ENCODE measurements around the gene RSRP1. TPM values are rescaled to one million over a fixed set of nuclear protein-coding genes. Genes with fewer than 3 reads are reported as not detected.
"Not testable (repeated sequence)": the region's sequence is repeated elsewhere in the genome, so short reads cannot be mapped to it uniquely, and the experiment has no call there.

Gene RSRP1
- total and polyA plus RNA-seq, 4 experiments from 2014 or later, result 33.1 to 494 (median 264) TPM

GRCh38 chr1:25245393-25245792 is 1.9 kb downstream of the RSRP1 start:
- Mint-ChIP-seq H3K36me3 (peaks cover 48 to 69% of the 10 kb centered on the region in 2 donors), H3K9me3 (peaks cover 0 to 20% (median 0%) of the 10 kb centered on the region in 8 donors), H3K27me3 (peaks cover 0 to 2% of the 10 kb centered on the region in 2 donors), H3K4me1 (peaks cover 30 to 84% (median 49%) of the 10 kb centered on the region in 4 donors), H3K4me3 (peak overlapping the region; percentile 96 to 100 (median 98)), H3K27ac (peak overlapping the region; percentile 99 to 100 (median 100))
- POLR2A ChIA-PET (ENCODE audit: partially characterized antibody), result interaction anchor here (0.6 to 6.8 kb wide), 6 partner anchors 13 to 1430 kb away, joined by 3 to 96 read pairs (median 3); partner anchors contain the start of gene SYF2
- intact Hi-C loops (cut with micrococcal nuclease), result loop anchor here (10.0 kb wide), 2 partner anchors 549 to 879 kb away; no protein-coding TSS in a partner anchor
- Histone ChIP-seq H3K9me3 (ENCODE audit: control insufficient read depth in 1 of 2, low read length in 2 of 2) (no peaks in the 10 kb centered on the region), H3K36me3 (ENCODE audit: insufficient read depth, low read length) (peaks cover 42% of the 10 kb centered on the region), H3K4me3 (ENCODE audit: low read length in 2 of 2) (peak overlapping the region in 1 of 2 donors; percentile 98), H3K27me3 (ENCODE audit: insufficient read depth, low read length) (no peaks in the 10 kb centered on the region), H3K4me1 (ENCODE audit: insufficient read depth, low read length) (peaks cover 63% of the 10 kb centered on the region), H3K27ac (ENCODE audit: low read depth, low read length) (peak overlapping the region; percentile 97)
- DNase-seq, result no peak
- CTCF ChIA-PET (ENCODE audit: partially characterized antibody), result interaction anchor here (1.1 to 2.0 kb wide), 2 partner anchors 10 to 13 kb away, joined by 3 to 7 read pairs; partner anchors contain the start of gene SYF2

DNA sequence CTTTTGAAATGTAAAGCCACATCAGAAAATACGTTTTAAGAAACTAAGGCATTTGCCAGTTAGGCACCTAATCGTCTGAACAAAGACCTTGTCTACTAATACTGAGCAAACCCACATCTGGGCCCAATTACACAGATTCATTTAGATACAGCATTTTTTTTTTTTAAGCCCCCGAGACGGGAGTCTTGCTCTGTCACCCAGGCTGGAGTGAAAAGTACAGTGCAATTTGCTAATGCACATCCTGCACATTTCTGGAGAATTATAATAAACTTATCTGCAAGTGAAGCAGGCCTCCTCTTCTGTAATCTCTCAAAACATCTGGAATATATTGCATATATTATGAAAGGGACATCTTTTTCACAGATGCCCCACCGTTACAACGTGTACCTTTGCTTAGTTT is 3.3 kb downstream of the RSRP1 start:
- ChIA-PET CTCF (ENCODE audit: partially characterized antibody) (interaction anchor here (2.0 kb wide), 1 partner anchor 11 kb away, joined by 7 read pairs; the partner anchor contains the start of gene SYF2), POLR2A (ENCODE audit: partially characterized antibody) (interaction anchor here (1.3 to 6.8 kb wide), 2 partner anchors 12 to 18 kb away, joined by 4 to 96 read pairs; partner anchors contain the start of gene SYF2)
- Histone ChIP-seq H3K27ac (ENCODE audit: low read depth, low read length) (no peak overlapping the region), H3K36me3 (ENCODE audit: insufficient read depth, low read length) (peaks cover 42% of the 10 kb centered on the region), H3K4me1 (ENCODE audit: insufficient read depth, low read length) (peaks cover 75% of the 10 kb centered on the region), H3K27me3 (ENCODE audit: insufficient read depth, low read length) (no peaks in the 10 kb centered on the region), H3K9me3 (ENCODE audit: control insufficient read depth in 1 of 2, low read length in 2 of 2) (no peaks in the 10 kb centered on the region), H3K4me3 (ENCODE audit: low read length in 2 of 2) (no peak overlapping the region)
- peaks cover 0 to 23% (median 0%) of the 10 kb centered on the region in 8 donors for H3K9me3 Mint-ChIP-seq
- intact Hi-C loops (cut with micrococcal nuclease), result loop anchor here (10.0 kb wide), 2 partner anchors 551 to 881 kb away; no protein-coding TSS in a partner anchor
- no peak for DNase-seq
- H3K27me3 Mint-ChIP-seq, result peaks cover 0 to 2% of the 10 kb centered on the region in 2 donors
- peak overlapping the region in 7 of 8 donors; percentile 34 to 100 (median 52) for H3K4me3 Mint-ChIP-seq
- peaks cover 40 to 98% (median 61%) of the 10 kb centered on the region in 4 donors for H3K4me1 Mint-ChIP-seq
- peaks cover 48 to 79% of the 10 kb centered on the region in 2 donors for H3K36me3 Mint-ChIP-seq
- peak overlapping the region in 5 of 7 donors; percentile 61 to 100 (median 66) for H3K27ac Mint-ChIP-seq

- H3K4me3 ChIP-seq (ENCODE audit: low read length in 2 of 2), result peak overlapping the region; percentile 19 to 69
- peak; percentile 84 to 92 (median 84) for DNase-seq
- no peaks in the 10 kb centered on the region for H3K27me3 Mint-ChIP-seq
- H3K4me3 Mint-ChIP-seq, result peak overlapping the region; percentile 88 to 92 (median 90)
- peak overlapping the region; percentile 77 for H3K27ac ChIP-seq (ENCODE audit: low read depth, low read length)
- H3K27me3 ChIP-seq (ENCODE audit: insufficient read depth, low read length), result no peaks in the 10 kb centered on the region
- H3K9me3 Mint-ChIP-seq, result peaks cover 0 to 6% (median 0%) of the 10 kb centered on the region in 8 donors
- peaks cover 33% of the 10 kb centered on the region for H3K36me3 ChIP-seq (ENCODE audit: insufficient read depth, low read length)
- H3K27ac Mint-ChIP-seq, result peak overlapping the region; percentile 94 to 100 (median 96)
- ChIA-PET CTCF (ENCODE audit: partially characterized antibody) (interaction anchor here (0.6 to 1.7 kb wide), 10 partner anchors 8 to 281 kb away, joined by 3 to 6 read pairs (median 4); partner anchors contain the start of genes MACO1 and SYF2), POLR2A (ENCODE audit: partially characterized antibody) (interaction anchor here (0.6 to 6.8 kb wide), 9 partner anchors 8 to 597 kb away, joined by 3 to 96 read pairs (median 3); partner anchors contain the start of genes RSRP1, SRRM1, SYF2 and TMEM50A)
- H3K4me1 Mint-ChIP-seq, result peaks cover 32 to 63% (median 44%) of the 10 kb centered on the region in 4 donors
- peaks cover 26 to 50% of the 10 kb centered on the region in 2 donors for H3K36me3 Mint-ChIP-seq
- H3K4me1 ChIP-seq (ENCODE audit: insufficient read depth, low read length), result peaks cover 65% of the 10 kb centered on the region
- no peaks in the 10 kb centered on the region for H3K9me3 ChIP-seq (ENCODE audit: control insufficient read depth in 1 of 2, low read length in 2 of 2)
- intact Hi-C loops (cut with micrococcal nuclease), result loop anchor here (1.0 to 10.0 kb wide), 4 partner anchors 7 to 885 kb away; partner anchors contain the start of genes RSRP1 and SYF2
These were observed 7.3 kb downstream of the RSRP1 start for GRCh38 chr1:25239681-25240541.

DNA sequence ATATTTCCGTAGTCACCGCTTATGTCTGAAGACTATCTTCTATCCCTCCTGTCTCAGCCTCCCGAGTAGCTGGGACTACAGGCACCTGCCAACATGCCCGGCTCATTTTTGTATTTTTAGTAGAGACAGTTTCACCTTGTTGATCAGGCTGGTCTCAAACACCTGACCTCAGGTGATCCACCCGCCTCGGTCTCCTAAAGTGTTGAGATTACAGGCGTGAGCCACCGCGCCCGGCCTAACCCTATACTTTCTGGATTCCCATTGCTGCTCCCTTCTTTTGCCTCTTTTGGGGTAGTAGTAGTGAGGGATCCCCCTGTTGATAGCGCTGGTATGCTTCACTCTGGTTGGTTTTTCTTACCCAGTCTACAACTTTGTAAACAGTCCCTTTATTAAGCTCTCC is 9.2 kb downstream of the RSRP1 start:
- H3K4me1 Mint-ChIP-seq, result peaks cover 24 to 49% (median 34%) of the 10 kb centered on the region in 4 donors
- CTCF ChIA-PET (ENCODE audit: partially characterized antibody), result interaction anchor here (0.7 kb wide), 1 partner anchor 664 kb away, joined by 3 read pairs; no protein-coding TSS in a partner anchor
- Histone ChIP-seq H3K9me3 (ENCODE audit: control insufficient read depth in 1 of 2, low read length in 2 of 2) (no peaks in the 10 kb centered on the region), H3K27me3 (ENCODE audit: insufficient read depth, low read length) (no peaks in the 10 kb centered on the region), H3K36me3 (ENCODE audit: insufficient read depth, low read length) (peaks cover 14% of the 10 kb centered on the region), H3K4me3 (ENCODE audit: low read length in 2 of 2) (no peak overlapping the region), H3K27ac (ENCODE audit: low read depth, low read length) (no peak overlapping the region), H3K4me1 (ENCODE audit: insufficient read depth, low read length) (peaks cover 55% of the 10 kb centered on the region)
- no peak for DNase-seq
- H3K4me3 Mint-ChIP-seq, result peak overlapping the region in 1 of 8 donors; percentile 24
- peaks cover 0 to 3% (median 0%) of the 10 kb centered on the region in 8 donors for H3K9me3 Mint-ChIP-seq
- peak overlapping the region in 5 of 7 donors; percentile 27 to 77 (median 64) for H3K27ac Mint-ChIP-seq
- H3K27me3 Mint-ChIP-seq, result no peaks in the 10 kb centered on the region
- peaks cover 10 to 34% of the 10 kb centered on the region in 2 donors for H3K36me3 Mint-ChIP-seq
- intact Hi-C loops (cut with micrococcal nuclease), result no loop called here
- POLR2A ChIA-PET (ENCODE audit: partially characterized antibody), result interaction anchor here (2.8 kb wide), 1 partner anchor 10 kb away, joined by 13 read pairs; the partner anchor contains the start of gene RSRP1

DNA sequence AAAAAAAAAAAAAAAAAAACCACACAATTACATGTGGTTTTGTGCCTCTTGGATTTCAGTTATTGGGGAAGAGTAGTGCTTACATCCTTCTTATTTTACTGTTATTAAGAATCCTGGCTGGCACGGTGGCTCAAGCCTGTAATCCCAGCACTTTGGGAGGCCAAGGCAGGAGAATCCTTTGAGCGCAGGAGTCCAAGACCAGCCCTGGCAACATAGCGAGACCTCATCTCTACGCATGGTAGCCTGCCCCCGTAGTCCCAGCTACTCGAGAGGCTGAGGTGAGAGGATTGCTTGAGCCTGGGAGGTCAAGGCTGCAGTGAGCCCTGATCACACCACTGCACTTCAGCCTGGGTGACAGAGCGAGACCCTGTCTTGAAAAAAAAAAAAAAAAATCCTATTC is 11.0 kb downstream of the RSRP1 start:
- Mint-ChIP-seq H3K36me3 (peaks cover 5 to 24% of the 10 kb centered on the region in 2 donors), H3K27ac (peak overlapping the region in 1 of 7 donors; percentile 73), H3K4me1 (peaks cover 24 to 38% (median 25%) of the 10 kb centered on the region in 4 donors)
- H3K36me3 ChIP-seq (ENCODE audit: insufficient read depth, low read length); H3K9me3 ChIP-seq (ENCODE audit: control insufficient read depth in 1 of 2, low read length in 2 of 2); DNase-seq; H3K27me3 ChIP-seq (ENCODE audit: insufficient read depth, low read length); H3K4me3 ChIP-seq (ENCODE audit: low read length in 2 of 2); CTCF ChIA-PET (ENCODE audit: partially characterized antibody); H3K9me3 Mint-ChIP-seq; H3K4me3 Mint-ChIP-seq; H3K27me3 Mint-ChIP-seq; intact Hi-C loops (cut with micrococcal nuclease); H3K27ac ChIP-seq (ENCODE audit: low read depth, low read length): not testable (repeated sequence)
- H3K4me1 ChIP-seq (ENCODE audit: insufficient read depth, low read length), result peaks cover 47% of the 10 kb centered on the region
- POLR2A ChIA-PET (ENCODE audit: partially characterized antibody), result interaction anchor here (1.6 kb wide), 1 partner anchor 11 kb away, joined by 5 read pairs; the partner anchor contains the start of gene RSRP1

GRCh38 chr1:25235411-25235810 is 11.8 kb downstream of the RSRP1 start:
- H3K9me3 Mint-ChIP-seq; H3K4me3 ChIP-seq (ENCODE audit: low read length in 2 of 2); intact Hi-C loops (cut with micrococcal nuclease); H3K27me3 Mint-ChIP-seq; DNase-seq; H3K27me3 ChIP-seq (ENCODE audit: insufficient read depth, low read length); H3K36me3 ChIP-seq (ENCODE audit: insufficient read depth, low read length); H3K9me3 ChIP-seq (ENCODE audit: control insufficient read depth in 1 of 2, low read length in 2 of 2); H3K27ac ChIP-seq (ENCODE audit: low read depth, low read length): not testable (repeated sequence)
- CTCF ChIA-PET (ENCODE audit: partially characterized antibody), result interaction anchor here (1.0 kb wide), 1 partner anchor 9 kb away, joined by 3 read pairs; no protein-coding TSS in a partner anchor
- Mint-ChIP-seq H3K27ac (peak overlapping the region in 3 of 7 donors; percentile 7 to 47 (median 24)), H3K4me1 (peaks cover 20 to 38% (median 24%) of the 10 kb centered on the region in 4 donors), H3K4me3 (peak overlapping the region in 1 of 8 donors; percentile 15), H3K36me3 (peaks cover 9 to 23% of the 10 kb centered on the region in 2 donors)
- H3K4me1 ChIP-seq (ENCODE audit: insufficient read depth, low read length), result peaks cover 45% of the 10 kb centered on the region
- POLR2A ChIA-PET (ENCODE audit: partially characterized antibody), result interaction anchor here (1.0 kb wide), 1 partner anchor 12 kb away, joined by 6 read pairs; the partner anchor contains the start of gene RSRP1
